IPS-18c (cell line): ENCODE results near the gene PRSS1.
"Not testable (repeated sequence)": the region's sequence is repeated elsewhere in the genome, so short reads cannot be mapped to it uniquely, and the experiment has no call there.

Experiments
- H3K4me3 ChIP-seq: 2 replicates; pipeline ENCODE4 v1.7.0; 2013; ENCODE audit warnings: low read depth, mild to moderate bottlenecking, low read length, moderate library complexity; ENCODE audit not compliant: insufficient read depth
- H3K9me3 ChIP-seq: one replicate; pipeline ENCODE4 v1.6.1; 2013; ENCODE audit warnings: mild to moderate bottlenecking, low read length, moderate library complexity; ENCODE audit not compliant: control insufficient read depth, insufficient read depth

PRSS1 gene

DNA sequence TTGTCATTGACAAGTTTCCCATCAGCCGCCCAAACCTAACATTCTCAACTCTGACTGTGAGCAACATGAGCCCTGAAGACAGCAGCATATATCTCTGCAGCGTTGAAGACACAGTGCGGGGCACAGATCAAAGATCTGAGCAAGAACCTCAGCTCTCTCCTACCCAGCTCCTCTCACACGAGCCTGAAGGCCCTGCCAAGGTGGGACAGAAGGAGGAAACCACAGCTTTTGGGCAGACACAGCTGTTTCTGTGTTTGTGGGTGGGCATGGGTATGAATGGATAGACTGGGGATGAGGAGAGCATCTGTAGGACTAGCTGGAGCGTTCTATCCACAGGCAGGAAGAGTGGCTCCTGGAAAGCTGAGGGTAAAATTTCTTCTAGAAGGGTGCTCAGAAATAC lies 8.5 kb upstream of the PRSS1 start:
- Histone ChIP-seq H3K4me3 (no peak overlapping the region), H3K9me3 (no peaks in the 10 kb centered on the region)

DNA sequence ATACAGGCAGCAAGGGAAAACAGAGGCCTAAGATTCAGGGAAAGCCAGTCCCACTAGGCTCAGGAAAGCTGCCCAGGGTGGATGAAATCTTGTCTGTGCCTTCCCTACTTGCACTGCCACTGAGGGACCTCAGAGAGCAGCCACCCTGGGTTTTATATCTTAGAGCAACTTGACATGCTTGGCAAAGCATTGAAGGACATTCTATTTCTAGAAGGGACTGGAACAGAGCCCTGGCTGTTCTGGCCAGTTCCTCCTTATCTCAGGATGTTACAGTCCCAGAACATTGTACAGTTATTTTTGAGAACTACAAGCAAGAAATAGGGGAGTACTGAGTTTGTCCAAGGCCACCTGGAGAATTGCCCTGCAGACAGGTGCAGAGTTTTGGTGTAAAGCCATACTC lies 7.3 kb upstream of the PRSS1 start:
- H3K4me3 ChIP-seq, H3K9me3 ChIP-seq: not testable (repeated sequence)

- Histone ChIP-seq H3K4me3 (no peak overlapping the region), H3K9me3 (no peaks in the 10 kb centered on the region)
These were observed 4.1 kb upstream of the PRSS1 start for GRCh38 chr7:142745091-142745635.

DNA sequence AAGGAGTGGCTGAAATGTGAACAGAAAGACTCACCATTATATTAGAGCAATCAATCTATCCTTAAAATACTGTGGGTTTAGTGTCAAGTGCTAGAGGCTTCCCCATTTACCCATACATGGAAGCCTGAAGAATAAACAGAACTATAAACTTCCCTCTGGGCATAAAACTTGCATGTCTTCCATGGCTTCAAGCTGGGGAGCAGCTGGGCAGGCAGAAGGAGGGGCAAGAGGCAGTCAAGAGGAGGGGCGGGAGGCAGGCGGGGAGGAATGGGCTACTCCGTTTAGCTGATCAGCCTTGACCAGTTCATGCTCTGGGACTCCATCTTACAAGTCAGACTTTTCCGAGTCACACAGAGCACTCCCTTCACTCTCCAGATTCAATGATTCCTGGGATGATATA lies 3.5 kb upstream of the PRSS1 start:
- no peak overlapping the region for H3K4me3 ChIP-seq
- no peaks in the 10 kb centered on the region for H3K9me3 ChIP-seq

- Histone ChIP-seq H3K4me3 (no peak overlapping the region), H3K9me3 (no peaks in the 10 kb centered on the region)
These were observed 3.0 kb upstream of the PRSS1 start for GRCh38 chr7:142746264-142746663.

GRCh38 chr7:142748410-142748809 lies 862 bp upstream of the PRSS1 start:
- not testable (repeated sequence) for H3K9me3 ChIP-seq, H3K4me3 ChIP-seq

GRCh38 chr7:142750321-142750938 lies 1.2 kb downstream of the PRSS1 start:
- Histone ChIP-seq H3K4me3 (no peak overlapping the region), H3K9me3 (no peaks in the 10 kb centered on the region)

GRCh38 chr7:142751526-142752175 lies 2.4 kb downstream of the PRSS1 start:
- not testable (repeated sequence) for H3K9me3 ChIP-seq, H3K4me3 ChIP-seq

- Histone ChIP-seq H3K4me3 (no peak overlapping the region), H3K9me3 (no peaks in the 10 kb centered on the region)
These were observed 3.3 kb downstream of the PRSS1 start for GRCh38 chr7:142752376-142753225.

- Histone ChIP-seq H3K4me3 (no peak overlapping the region), H3K9me3 (no peaks in the 10 kb centered on the region)
These were observed 4.1 kb downstream of the PRSS1 start for GRCh38 chr7:142753366-142753765.

DNA sequence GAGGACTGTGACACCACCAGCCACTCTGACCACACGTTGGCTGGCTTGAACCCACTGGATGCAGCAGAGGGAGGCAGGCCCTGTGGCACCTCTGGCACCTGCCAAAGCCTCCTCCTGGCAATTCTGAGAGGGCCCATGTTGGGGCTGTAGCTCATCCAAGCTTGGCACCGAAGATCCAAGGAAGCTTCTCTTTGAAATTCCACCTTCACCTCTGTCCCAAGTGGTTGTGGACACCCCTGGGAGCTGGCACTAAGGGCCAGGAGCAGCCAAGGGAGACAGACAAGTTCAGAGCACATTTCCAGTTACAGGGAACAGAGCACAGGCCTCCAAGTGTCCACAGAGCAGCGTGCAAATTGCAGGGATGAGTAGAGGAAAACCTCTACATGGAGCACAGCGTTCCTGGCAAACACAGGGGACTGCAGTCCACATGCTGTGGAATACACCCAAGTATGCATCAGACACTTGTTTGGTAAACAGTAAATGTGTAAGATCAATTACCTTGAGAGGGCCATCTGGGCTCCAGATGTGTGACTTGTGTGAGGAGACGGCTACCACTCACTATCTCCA lies 4.7 kb downstream of the PRSS1 start:
- not testable (repeated sequence) for H3K4me3 ChIP-seq, H3K9me3 ChIP-seq

- no peak overlapping the region for H3K4me3 ChIP-seq
- H3K9me3 ChIP-seq = no peaks in the 10 kb centered on the region
These were observed 5.7 kb downstream of the PRSS1 start for GRCh38 chr7:142754681-142755575.

DNA sequence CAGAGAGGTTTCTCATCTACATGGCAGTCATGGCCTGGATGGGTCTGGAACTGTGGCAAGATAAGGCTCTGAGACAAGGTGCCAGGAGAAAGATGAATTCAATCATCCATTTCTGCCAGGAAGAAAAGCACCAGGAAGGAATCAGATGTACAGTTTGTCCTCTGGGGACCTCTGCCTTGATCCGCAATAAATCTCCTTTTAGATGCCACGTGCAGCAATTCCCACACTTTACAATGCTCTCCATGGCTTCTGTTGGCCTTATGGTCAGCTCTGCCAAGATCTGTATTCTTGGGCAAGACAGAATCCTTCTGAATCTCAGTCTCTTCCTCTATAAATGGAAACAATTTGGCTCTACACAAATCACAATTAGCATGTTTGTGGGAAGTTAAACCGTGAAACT lies 9.0 kb downstream of the PRSS1 start:
- not testable (repeated sequence) for H3K9me3 ChIP-seq, H3K4me3 ChIP-seq

- peaks cover 3% of the 10 kb centered on the region for H3K9me3 ChIP-seq
- no peak overlapping the region for H3K4me3 ChIP-seq
These were observed 10.2 kb downstream of the PRSS1 start for GRCh38 chr7:142759433-142759832.

DNA sequence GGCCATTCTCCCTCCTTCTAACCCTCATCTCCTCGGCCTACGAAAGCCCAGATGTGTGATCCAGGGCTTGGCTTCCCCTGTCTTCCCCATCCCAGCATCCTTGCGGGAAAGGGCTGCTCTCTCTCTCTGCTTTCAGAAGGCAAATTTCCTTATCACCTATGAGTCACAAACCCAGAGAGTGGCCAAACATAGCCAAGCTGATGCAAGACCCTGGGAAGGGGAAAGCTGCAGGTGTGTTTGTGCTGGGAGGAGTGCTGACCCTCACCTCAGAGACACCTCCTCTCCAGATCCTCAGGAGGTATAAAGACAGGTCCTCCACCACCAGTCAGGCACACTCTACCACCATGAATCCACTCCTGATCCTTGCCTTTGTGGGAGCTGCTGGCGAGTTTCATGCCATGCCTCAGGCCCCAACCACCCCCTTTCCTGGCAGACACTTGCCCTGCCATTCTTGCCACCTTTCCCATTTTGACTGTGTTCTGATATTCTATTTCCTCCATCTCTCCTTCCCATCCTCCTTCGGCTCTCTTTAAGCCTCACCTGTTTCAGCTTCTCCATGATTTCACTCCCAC lies 10.9 kb downstream of the PRSS1 start:
- H3K9me3 ChIP-seq = peaks cover 3% of the 10 kb centered on the region
- no peak overlapping the region for H3K4me3 ChIP-seq

GRCh38 chr7:142761606-142762005 lies 12.3 kb downstream of the PRSS1 start:
- not testable (repeated sequence) for H3K9me3 ChIP-seq, H3K4me3 ChIP-seq
